Dendritic cell treated with granulocyte-macrophage colony-stimulating factor and Interleukin-4, amounts not matched to agents 40 ng/mL and 50 ng/mL, for 4 days (primary cell): ENCODE results near the gene PLCB3.

Source experiments
- H3K27ac Mint-ChIP-seq: one replicate; pipeline ENCODE4 v1.8.0; 2022; ENCODE audit warnings: mild to moderate bottlenecking, mixed read lengths
- H3K27me3 Mint-ChIP-seq: one replicate; pipeline ENCODE4 v1.8.0; 2022; ENCODE audit warnings: mild to moderate bottlenecking, mixed read lengths
- H3K36me3 Mint-ChIP-seq: one replicate; pipeline ENCODE4 v1.8.0; 2022; ENCODE audit warnings: low read depth, mixed read lengths
- H3K4me1 Mint-ChIP-seq: one replicate; pipeline ENCODE4 v1.8.0; 2022; ENCODE audit warnings: low read depth, mixed read lengths
- H3K4me3 Mint-ChIP-seq: one replicate; pipeline ENCODE4 v1.8.0; 2022; ENCODE audit warnings: mild to moderate bottlenecking, moderate library complexity, mixed read lengths
- H3K9me3 Mint-ChIP-seq: one replicate; pipeline ENCODE4 v1.8.0; 2022; ENCODE audit warnings: mixed read lengths
- intact Hi-C: fragments of 100-400 bp; cut with micrococcal nuclease; formaldehyde crosslinking; loops from one replicate; pipeline ENCODE4 v1.15.0; 2022

PLCB3 gene

GRCh38 chr11:64225608-64226506 lies 25.5 kb upstream of the PLCB3 start, which contains the start of the genes NUDT22 and TRPT1:
Gene NUDT22, plus strand, starts transcription at chr11:64226274. Its CDS starts 379 bp downstream, at chr11:64226653.
Gene TRPT1, minus strand, starts transcription at chr11:64226186. Its CDS starts 326 bp downstream, at chr11:64225860.
- Mint-ChIP-seq H3K27ac (peak within 1 kb of the TSS; percentile 92), H3K9me3 (no peaks in the 10 kb centered on the region), H3K27me3 (no peaks in the 10 kb centered on the region), H3K36me3 (peaks cover 62% of the 10 kb centered on the region), H3K4me3 (peak within 1 kb of the TSS; percentile 85), H3K4me1 (peaks cover 61% of the 10 kb centered on the region)
- intact Hi-C loops, result loop anchor here (1.0 kb wide), 1 partner anchor 14 kb away; no protein-coding TSS in a partner anchor

- H3K36me3 Mint-ChIP-seq, result peaks cover 55% of the 10 kb centered on the region
- H3K4me1 Mint-ChIP-seq, result peaks cover 68% of the 10 kb centered on the region
- peak overlapping the region; percentile 85 for H3K4me3 Mint-ChIP-seq
- peak overlapping the region; percentile 92 for H3K27ac Mint-ChIP-seq
- H3K9me3 Mint-ChIP-seq, result no peaks in the 10 kb centered on the region
- no peaks in the 10 kb centered on the region for H3K27me3 Mint-ChIP-seq
- intact Hi-C loops, result loop anchor here (1.0 kb wide), 1 partner anchor 14 kb away; no protein-coding TSS in a partner anchor
These were observed 24.8 kb upstream of the PLCB3 start for GRCh38 chr11:64226507-64227051.

GRCh38 chr11:64227405-64227956 lies 23.8 kb upstream of the PLCB3 start:
- Mint-ChIP-seq H3K9me3 (no peaks in the 10 kb centered on the region), H3K4me1 (peaks cover 77% of the 10 kb centered on the region), H3K27ac (peak overlapping the region; percentile 92), H3K27me3 (no peaks in the 10 kb centered on the region), H3K36me3 (peaks cover 55% of the 10 kb centered on the region), H3K4me3 (peak overlapping the region; percentile 85)
- intact Hi-C loops, result no loop called here

- intact Hi-C loops, result no loop called here
- Mint-ChIP-seq H3K4me1 (peaks cover 82% of the 10 kb centered on the region), H3K36me3 (peaks cover 41% of the 10 kb centered on the region), H3K27ac (peak overlapping the region; percentile 92), H3K27me3 (no peaks in the 10 kb centered on the region), H3K4me3 (peak overlapping the region; percentile 93), H3K9me3 (no peaks in the 10 kb centered on the region)
These were observed 22.1 kb upstream of the PLCB3 start for GRCh38 chr11:64229090-64229743.

- Mint-ChIP-seq H3K36me3 (peaks cover 36% of the 10 kb centered on the region), H3K4me3 (peak overlapping the region; percentile 93), H3K27ac (peak overlapping the region; percentile 92), H3K4me1 (peaks cover 76% of the 10 kb centered on the region), H3K27me3 (no peaks in the 10 kb centered on the region), H3K9me3 (no peaks in the 10 kb centered on the region)
- intact Hi-C loops, result loop anchor here (2.0 kb wide), 1 partner anchor 17 kb away; the partner anchor contains the start of gene PPP1R14B
These were observed 21.6 kb upstream of the PLCB3 start for GRCh38 chr11:64229744-64230170.

- intact Hi-C loops, result loop anchor here (2.0 kb wide), 1 partner anchor 16 kb away; the partner anchor contains the start of gene PPP1R14B
- Mint-ChIP-seq H3K4me1 (peaks cover 76% of the 10 kb centered on the region), H3K27me3 (no peaks in the 10 kb centered on the region), H3K9me3 (no peaks in the 10 kb centered on the region), H3K4me3 (peak within 1 kb of the TSS; percentile 93), H3K36me3 (peaks cover 39% of the 10 kb centered on the region), H3K27ac (peak within 1 kb of the TSS; percentile 92)
These were observed 21.0 kb upstream of the PLCB3 start, which contains the start of gene DNAJC4 for GRCh38 chr11:64230171-64230984. Gene DNAJC4, plus strand, starts transcription at chr11:64230548. Its CDS starts 307 bp downstream, at chr11:64230855.

GRCh38 chr11:64230985-64231365 lies 20.4 kb upstream of the PLCB3 start:
- Mint-ChIP-seq H3K9me3 (no peaks in the 10 kb centered on the region), H3K4me1 (peaks cover 80% of the 10 kb centered on the region)
- intact Hi-C loops, result loop anchor here (2.0 kb wide), 1 partner anchor 16 kb away; the partner anchor contains the start of gene PPP1R14B

GRCh38 chr11:64231546-64231945 lies 19.8 kb upstream of the PLCB3 start:
- no peaks in the 10 kb centered on the region for H3K27me3 Mint-ChIP-seq
- peak overlapping the region; percentile 92 for H3K27ac Mint-ChIP-seq
- H3K9me3 Mint-ChIP-seq, result no peaks in the 10 kb centered on the region
- H3K4me1 Mint-ChIP-seq, result peaks cover 84% of the 10 kb centered on the region
- H3K36me3 Mint-ChIP-seq, result peaks cover 50% of the 10 kb centered on the region
- intact Hi-C loops, result loop anchor here (2.0 kb wide), 1 partner anchor 15 kb away; the partner anchor contains the start of gene PPP1R14B
- peak overlapping the region; percentile 93 for H3K4me3 Mint-ChIP-seq

More at GRCh38 chr11:64230985-64231365, 20.4 kb upstream of the PLCB3 start:
- peak overlapping the region; percentile 92 for H3K27ac Mint-ChIP-seq
- peak overlapping the region; percentile 93 for H3K4me3 Mint-ChIP-seq
- no peaks in the 10 kb centered on the region for H3K27me3 Mint-ChIP-seq
- H3K36me3 Mint-ChIP-seq, result peaks cover 45% of the 10 kb centered on the region

- peaks cover 84% of the 10 kb centered on the region for H3K4me1 Mint-ChIP-seq
- H3K9me3 Mint-ChIP-seq, result no peaks in the 10 kb centered on the region
- intact Hi-C loops, result no loop called here
- H3K4me3 Mint-ChIP-seq, result no peak overlapping the region
- peaks cover 59% of the 10 kb centered on the region for H3K36me3 Mint-ChIP-seq
- no peaks in the 10 kb centered on the region for H3K27me3 Mint-ChIP-seq
- peak overlapping the region; percentile 92 for H3K27ac Mint-ChIP-seq
These were observed 19.0 kb upstream of the PLCB3 start for GRCh38 chr11:64232182-64232966.

GRCh38 chr11:64232967-64233315 lies 18.4 kb upstream of the PLCB3 start:
- H3K4me3 Mint-ChIP-seq, result no peak overlapping the region
- H3K27ac Mint-ChIP-seq, result no peak overlapping the region
- H3K36me3 Mint-ChIP-seq, result peaks cover 64% of the 10 kb centered on the region
- no peaks in the 10 kb centered on the region for H3K27me3 Mint-ChIP-seq
- peaks cover 84% of the 10 kb centered on the region for H3K4me1 Mint-ChIP-seq
- H3K9me3 Mint-ChIP-seq, result no peaks in the 10 kb centered on the region
- intact Hi-C loops, result no loop called here

GRCh38 chr11:64233913-64234586 lies 17.3 kb upstream of the PLCB3 start, which contains the start of gene VEGFB:
Gene VEGFB, plus strand, starts transcription at chr11:64234584. Its CDS starts 250 bp downstream, at chr11:64234834.
- Mint-ChIP-seq H3K4me1 (peaks cover 84% of the 10 kb centered on the region), H3K36me3 (peaks cover 72% of the 10 kb centered on the region), H3K9me3 (no peaks in the 10 kb centered on the region), H3K27me3 (no peaks in the 10 kb centered on the region), H3K27ac (peak within 1 kb of the TSS; percentile 57), H3K4me3 (peak within 1 kb of the TSS; percentile 88)
- intact Hi-C loops, result no loop called here
